GM18909 (cell line): ENCODE measurements around the gene PSMG1.
"Not testable (repeated sequence)": the region's sequence is repeated elsewhere in the genome, so short reads cannot be mapped to it uniquely, and the experiment has no call there.

Experiments used
- ATAC-seq: cut with Tn5 transposase; IDR thresholded peaks from one replicate; pipeline ENCODE4 v1.9.1; 2021; ENCODE audit warnings: mild to moderate bottlenecking; ENCODE audit not compliant: unreplicated experiment, poor library complexity

PSMG1 gene

GRCh38 chr21:39161064-39161463 is 22.2 kb downstream of the PSMG1 start:
- ATAC-seq = no peak

GRCh38 chr21:39159342-39160063 is 23.7 kb downstream of the PSMG1 start:
- no peak for ATAC-seq

- not testable (repeated sequence) for ATAC-seq
Measured at GRCh38 chr21:39157241-39157640, 26.0 kb downstream of the PSMG1 start.

- no peak for ATAC-seq
Measured at GRCh38 chr21:39156024-39156423, 27.2 kb downstream of the PSMG1 start.

- no peak for ATAC-seq
Measured at GRCh38 chr21:39155578-39155977, 27.7 kb downstream of the PSMG1 start.

GRCh38 chr21:39153842-39154241 is 29.4 kb downstream of the PSMG1 start:
- ATAC-seq = no peak

GRCh38 chr21:39153373-39153772 is 29.9 kb downstream of the PSMG1 start:
- no peak for ATAC-seq

GRCh38 chr21:39152271-39152670 is 31.0 kb downstream of the PSMG1 start:
- no peak for ATAC-seq

- no peak for ATAC-seq
Measured at GRCh38 chr21:39150877-39151276, 32.4 kb downstream of the PSMG1 start.

GRCh38 chr21:39150316-39150715 is 32.9 kb downstream of the PSMG1 start:
- no peak for ATAC-seq

GRCh38 chr21:39149882-39150281 is 33.4 kb downstream of the PSMG1 start:
- no peak for ATAC-seq

GRCh38 chr21:39148975-39149374 is 34.3 kb downstream of the PSMG1 start:
- no peak for ATAC-seq

- no peak for ATAC-seq
Measured at GRCh38 chr21:39144191-39144590, 39.1 kb downstream of the PSMG1 start.

- ATAC-seq = no peak
Measured at GRCh38 chr21:39142972-39143371, 40.3 kb downstream of the PSMG1 start.

- ATAC-seq = no peak
Measured at GRCh38 chr21:39141502-39141901, 41.7 kb downstream of the PSMG1 start.

- no peak for ATAC-seq
Measured at GRCh38 chr21:39137248-39138178, 45.7 kb downstream of the PSMG1 start.

- no peak for ATAC-seq
Measured at GRCh38 chr21:39136711-39137110, 46.5 kb downstream of the PSMG1 start.

- not testable (repeated sequence) for ATAC-seq
Measured at GRCh38 chr21:39136138-39136537, 47.1 kb downstream of the PSMG1 start.

- no peak for ATAC-seq
Measured at GRCh38 chr21:39134288-39134810, 48.9 kb downstream of the PSMG1 start.

GRCh38 chr21:39132248-39132647 is 51.0 kb downstream of the PSMG1 start:
- ATAC-seq = no peak

GRCh38 chr21:39131791-39132190 is 51.5 kb downstream of the PSMG1 start:
- no peak for ATAC-seq
